RPMI7951 (cell line): Measurements from ENCODE around the gene RER1. TPM values are rescaled to one million over a fixed set of nuclear protein-coding genes. Genes with fewer than 3 reads are reported as not detected.
A peak's percentile ranks its signal among the peaks of the same experiment; 100 is the strongest.

Experiments
- DNase-seq: peaks from one replicate; pipeline ENCODE4 v3.0.0-alpha.2; 2012; ENCODE audit warnings: low read depth
- total RNA-seq: library from RNA; depleted of rRNA; stranded (reverse); fragments of >200 nt; shearing (Covaris generic); gene quantifications from 2 replicates; pipeline ENCODE4 v1.2.3, GENCODE V29; 2014

The RER1 gene
- total RNA-seq, 1 experiment from 2014 or later = 113 TPM

GRCh38 chr1:2375923-2376260 lies 15.7 kb upstream of the RER1 start:
- no peak for DNase-seq

DNA sequence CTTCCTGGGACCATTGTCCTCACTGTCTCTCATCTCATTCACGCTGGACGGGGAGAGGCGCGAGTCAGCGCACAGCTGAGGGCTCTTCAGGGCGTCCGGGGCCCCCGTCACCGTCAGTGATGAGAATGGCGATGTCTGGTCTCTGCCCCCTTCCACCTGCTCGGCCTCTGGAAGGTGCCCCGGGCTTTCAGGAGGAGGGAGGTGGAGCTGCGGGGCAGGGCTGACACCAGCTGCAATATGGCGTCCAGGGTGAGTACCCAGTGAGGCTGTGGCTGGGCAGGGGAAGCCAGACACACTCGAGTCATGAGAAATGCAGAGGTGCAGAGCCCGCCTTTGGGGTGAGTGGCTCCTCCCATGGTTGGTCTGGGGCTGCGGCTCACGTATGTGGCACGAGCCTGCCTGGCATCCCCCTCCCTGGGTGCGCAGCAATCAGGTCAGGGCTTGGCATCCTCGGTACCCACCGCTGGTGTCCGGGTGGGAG lies 15.3 kb upstream of the RER1 start:
- no peak for DNase-seq

DNA sequence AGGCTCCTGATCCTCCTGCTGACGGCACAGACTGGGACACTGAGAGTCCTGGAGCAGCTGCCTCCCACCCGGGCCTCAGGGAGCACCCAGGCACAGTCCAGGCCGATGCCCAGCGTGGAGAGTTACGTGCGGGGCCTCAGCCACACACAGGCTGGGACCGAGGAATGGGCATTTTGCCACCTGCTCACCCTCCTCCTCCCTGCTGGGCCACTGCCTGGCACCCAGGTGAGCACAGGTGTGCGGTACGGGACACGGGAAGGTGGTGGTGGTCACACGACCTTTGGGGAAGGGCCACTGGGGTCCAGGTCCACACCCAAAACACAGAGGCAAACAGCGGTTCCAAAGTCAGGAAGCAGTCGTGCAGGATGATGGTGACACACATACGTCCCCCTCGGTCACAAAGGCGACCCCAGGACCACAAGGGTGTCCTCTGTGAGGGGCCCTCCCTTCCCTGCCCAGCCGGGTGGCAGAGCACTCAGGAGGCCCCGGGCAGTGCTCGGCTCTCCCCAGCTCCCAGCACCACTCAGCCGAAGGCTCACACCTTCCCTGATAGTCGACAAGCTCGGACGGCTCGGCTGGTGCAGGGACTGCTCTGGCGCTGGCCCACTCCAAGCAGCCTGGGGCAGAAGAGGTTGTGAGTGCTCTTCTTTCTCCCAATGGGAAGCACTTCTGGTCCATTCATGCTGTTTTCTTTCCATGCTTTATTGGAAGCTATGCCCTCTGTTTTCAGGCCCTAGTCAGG lies 14.5 kb upstream of the RER1 start:
- DNase-seq = no peak

- DNase-seq = no peak
These were observed 13.7 kb upstream of the RER1 start for GRCh38 chr1:2377751-2378440.

- DNase-seq = no peak
These were observed 13.2 kb upstream of the RER1 start for GRCh38 chr1:2378441-2378851.

DNA sequence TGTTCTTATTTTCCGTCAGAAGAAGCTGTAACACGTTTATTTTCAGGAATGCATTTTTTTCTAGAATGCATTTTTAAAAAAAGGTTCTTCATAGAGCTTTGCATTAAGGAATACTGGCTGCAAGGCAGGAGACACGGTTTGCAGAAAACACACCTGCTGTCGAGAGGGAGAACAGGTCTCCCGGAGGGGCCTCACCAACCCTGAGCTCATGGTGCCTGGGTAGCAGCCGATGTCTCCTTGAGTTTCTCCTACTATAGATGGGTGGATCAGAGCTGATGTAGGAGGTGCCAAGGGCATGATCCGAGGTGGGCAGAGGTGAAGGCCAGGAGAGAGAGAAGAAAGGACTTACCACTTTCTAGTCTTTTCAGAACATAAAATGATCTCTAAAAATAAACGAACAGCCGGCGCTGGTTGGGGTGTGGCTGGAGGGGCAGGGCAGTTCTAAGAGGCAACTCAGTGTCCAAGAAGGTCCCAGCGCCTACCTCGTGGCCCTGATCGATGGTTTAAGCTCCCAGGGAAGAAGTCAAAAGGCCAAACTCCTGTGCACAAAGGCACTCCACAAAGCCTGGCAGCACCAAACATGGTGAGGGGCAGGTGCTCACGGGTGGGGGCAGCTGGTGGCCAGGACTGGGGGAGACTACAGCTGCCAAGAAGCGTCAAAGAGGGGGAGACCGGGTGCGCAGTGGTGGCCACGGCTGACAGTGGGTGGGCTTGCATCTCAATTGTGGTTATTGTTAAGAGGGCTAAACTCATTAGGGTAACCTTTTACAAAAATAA lies 12.5 kb upstream of the RER1 start:
- no peak for DNase-seq

GRCh38 chr1:2379733-2380404 lies 11.8 kb upstream of the RER1 start:
- DNase-seq = no peak

DNA sequence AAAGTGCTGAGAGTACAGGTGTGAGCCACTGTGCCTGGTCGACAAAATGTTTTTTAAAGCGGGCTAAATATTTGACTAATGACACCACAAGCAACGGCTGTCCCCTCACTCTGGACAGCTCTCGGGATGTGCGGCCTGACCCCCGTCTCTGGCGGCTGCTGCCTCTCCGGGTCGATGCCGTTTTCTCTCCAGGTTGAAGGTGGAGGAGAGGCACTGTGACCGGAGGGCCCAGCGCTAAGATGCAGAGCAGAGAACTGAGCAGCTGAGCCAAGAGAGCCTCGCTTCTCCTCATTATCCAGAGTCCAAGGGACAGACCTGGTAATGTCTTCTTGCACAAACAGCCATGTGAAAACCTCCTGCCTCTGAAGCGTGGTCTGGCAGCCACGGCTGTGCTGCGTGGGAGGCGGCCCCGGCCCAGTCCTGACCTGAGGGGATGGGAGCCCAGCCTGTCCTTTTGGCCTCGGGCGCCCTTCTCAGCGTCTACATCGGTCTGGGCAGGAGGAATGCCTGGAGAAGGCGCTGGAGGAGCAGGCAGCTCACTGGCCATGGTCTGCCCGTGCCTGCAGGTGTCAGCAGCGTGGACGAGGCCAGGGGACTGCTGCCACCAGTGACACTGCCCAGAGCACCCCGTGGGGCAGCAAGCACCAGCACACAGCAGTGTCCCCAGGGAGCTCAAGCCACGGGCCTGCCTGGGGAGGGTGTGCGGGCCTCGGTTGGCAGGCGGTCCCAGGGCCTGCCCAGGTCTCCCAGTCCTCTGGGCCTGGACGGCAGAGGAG lies 10.6 kb upstream of the RER1 start:
- no peak for DNase-seq

- peak; percentile 72 for DNase-seq
These were observed 9.7 kb upstream of the RER1 start for GRCh38 chr1:2381741-2382620.

DNA sequence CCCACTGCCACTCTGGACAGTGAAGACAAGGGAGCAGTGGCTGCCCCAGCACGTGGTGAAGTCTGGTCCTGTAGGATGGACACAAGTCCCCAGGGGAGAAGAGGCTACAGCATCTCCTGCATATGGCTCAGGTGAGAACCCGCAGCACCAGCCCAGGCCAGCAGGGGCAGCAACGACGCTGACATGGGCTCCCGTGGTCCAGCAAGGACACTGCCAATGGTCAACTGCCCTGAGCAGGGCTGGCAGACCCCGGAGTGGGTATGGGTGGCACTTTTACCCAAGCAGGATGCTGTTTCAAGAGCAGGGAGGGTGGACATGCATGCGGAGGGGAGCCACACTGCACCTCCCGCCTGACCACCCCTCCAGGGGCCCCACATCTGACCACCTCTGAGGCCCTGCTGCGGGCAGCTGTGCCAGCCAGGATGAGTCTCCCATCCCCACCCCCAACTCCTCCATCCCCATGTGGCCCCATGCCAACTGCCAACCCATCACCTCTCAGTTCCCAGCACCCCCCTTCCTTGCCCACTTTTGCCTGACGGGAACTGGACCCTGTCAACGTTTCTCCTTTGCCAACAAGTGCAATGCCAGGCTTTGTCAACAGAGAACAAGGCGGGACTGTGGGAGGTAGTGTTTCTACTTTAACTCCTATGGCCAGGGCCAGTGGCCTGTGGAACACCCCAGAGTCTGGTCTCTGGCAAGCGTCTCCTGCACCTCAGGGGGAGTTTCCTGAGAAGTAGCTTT lies 8.8 kb upstream of the RER1 start:
- DNase-seq = peak; percentile 31

DNA sequence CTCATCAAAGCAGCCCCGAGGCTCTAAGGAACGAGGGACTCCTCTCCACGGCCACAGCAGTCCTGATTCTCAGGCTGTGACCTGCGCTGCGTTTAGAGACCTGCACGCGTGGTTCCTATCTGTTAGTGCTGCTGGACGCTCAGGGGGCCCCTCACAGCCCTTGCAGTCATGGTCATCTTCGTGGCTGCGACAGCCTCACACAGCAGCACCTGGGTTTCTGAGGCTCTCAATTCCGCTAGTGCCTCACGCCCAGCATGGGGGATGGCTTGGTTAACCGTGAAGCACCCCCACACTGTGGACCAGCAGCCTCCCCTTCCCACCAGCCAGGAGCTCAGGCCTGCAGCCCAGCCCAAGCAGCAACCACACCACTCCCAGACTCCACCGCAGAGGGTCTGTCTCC lies 8.1 kb upstream of the RER1 start:
- DNase-seq = no peak

DNA sequence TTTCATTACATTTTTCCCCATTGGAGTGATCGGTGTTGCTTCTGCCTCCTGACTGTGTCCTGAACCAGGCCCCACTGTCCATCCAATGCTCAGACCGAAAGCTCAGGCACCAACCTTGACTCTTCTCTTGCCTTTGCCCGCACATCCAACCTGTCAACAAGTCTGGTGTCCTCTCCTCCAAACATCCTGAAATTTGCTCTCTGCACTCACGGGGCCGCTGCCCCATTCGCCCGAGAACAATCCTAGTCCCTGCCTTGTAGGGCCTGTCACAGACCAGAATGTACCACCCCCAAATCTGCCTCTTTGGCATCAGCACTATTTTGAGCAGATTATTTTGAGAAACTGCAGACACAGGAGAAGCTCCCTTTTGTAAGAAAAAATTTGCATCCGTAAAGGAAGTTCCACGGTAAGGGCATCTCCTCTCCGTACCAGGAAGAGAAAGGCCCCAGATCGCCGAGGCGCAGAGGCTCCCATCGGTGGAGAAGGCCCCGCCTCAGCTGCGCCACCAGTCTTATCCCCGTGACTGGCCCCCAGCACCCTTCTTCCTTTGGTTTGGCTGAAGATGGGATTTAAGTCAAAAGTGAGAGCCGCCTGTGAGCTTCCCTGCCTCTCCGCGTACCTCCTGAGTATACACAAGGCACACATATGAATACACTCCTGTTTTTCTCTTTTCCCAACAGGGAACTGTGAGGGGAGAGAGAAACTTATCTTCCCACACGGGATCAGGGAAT lies 7.3 kb upstream of the RER1 start:
- no peak for DNase-seq

DNA sequence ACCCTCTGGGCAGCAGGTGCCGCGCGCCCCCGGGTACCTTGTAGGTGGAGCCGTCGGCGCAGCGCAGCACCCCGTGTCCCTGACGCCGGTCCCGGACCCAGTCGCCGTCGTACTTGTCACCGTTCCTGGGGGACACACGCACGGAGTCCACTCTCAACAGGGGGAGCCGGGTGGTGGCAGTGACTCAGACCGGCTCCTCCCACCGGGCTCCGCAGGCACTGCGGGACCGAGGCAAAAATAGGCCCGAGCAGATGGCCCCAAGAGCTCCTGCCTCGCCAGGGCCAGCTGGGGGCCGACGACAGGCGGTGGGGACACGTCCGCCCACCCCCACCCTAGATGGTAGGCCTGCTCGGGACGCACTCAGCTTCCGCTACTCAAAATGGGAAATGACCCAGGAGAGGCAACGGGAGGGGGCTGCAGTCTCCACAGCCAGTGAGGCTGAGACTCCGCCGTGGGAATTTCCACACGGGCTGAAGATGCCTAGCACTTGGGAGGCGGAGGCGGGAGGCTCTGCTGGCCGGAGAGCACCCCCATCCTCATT lies 6.6 kb upstream of the RER1 start:
- DNase-seq = no peak

DNA sequence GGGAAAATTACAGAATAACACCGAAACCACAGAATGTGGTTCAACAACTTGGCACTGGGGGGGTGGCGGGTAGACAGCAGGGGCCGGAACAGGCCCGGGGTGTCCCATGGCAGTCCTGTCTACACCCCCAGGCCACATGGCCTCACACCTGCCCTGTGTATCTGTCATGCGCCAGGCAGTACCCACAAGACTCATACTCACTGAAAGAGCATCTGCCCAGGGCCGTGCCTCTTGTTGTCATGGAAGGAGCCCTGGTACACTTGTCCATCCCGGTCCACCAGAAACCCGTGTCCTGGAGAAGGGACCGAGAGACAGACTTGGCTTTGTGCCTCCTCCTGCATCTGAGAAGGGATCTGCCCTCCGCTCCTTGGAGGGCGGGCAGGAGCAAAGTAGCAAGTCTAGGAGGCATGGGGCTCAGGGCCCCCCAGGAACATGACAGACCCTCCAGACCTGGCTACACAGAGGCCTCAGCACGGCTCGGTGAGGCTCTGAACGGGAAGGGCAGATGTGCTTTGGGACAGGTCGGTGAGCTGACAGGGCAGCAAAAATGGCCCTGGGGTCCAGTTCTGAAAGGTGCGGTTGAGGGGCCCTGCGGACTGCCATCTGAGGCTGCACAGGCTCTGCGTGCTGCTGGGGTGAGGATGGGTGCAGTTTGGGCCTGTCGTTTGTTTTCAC lies 5.9 kb upstream of the RER1 start:
- DNase-seq = no peak

- no peak for DNase-seq
These were observed 4.7 kb upstream of the RER1 start for GRCh38 chr1:2386636-2387611.

- DNase-seq = no peak
These were observed 3.4 kb upstream of the RER1 start for GRCh38 chr1:2388004-2388913.
